Right renal pelvis (tissue), 4 donors: ENCODE data around the gene DIDO1. TPM values are rescaled to one million over a fixed set of nuclear protein-coding genes. Genes with fewer than 3 reads are reported as not detected.
A peak's percentile ranks its signal among the peaks of the same experiment; 100 is the strongest.
"Not testable (repeated sequence)": the region's sequence is repeated elsewhere in the genome, so short reads cannot be mapped to it uniquely, and the experiment has no call there.

ENCODE experiments used
- DNase-seq, 4 donors: peaks; one replicate each; pipeline ENCODE4 v3.0.0-alpha.2; 2013; ENCODE audit warnings: low read depth in 4 of 4, low spot score in 3 of 4, missing footprints in 1 of 4
- polyA plus RNA-seq, 4 donors: library from polyadenylated mRNA; unstranded; fragments of 120-200 nt; gene quantifications; one replicate each; pipeline ENCODE4 v1.2.1, GENCODE V29; 2013; ENCODE audit not compliant: insufficient read length in 4 of 4

The DIDO1 gene
- polyA plus RNA-seq, 4 donors, result 52.3 to 61.3 (median 59.1) TPM

- DNase-seq, result no peak
Observed at GRCh38 chr20:62962891-62963613, 36.7 kb upstream of the DIDO1 start.

- DNase-seq, result no peak
Observed at GRCh38 chr20:62962221-62962879, 36.0 kb upstream of the DIDO1 start.

- no peak for DNase-seq
Observed at GRCh38 chr20:62961799-62962198, 35.5 kb upstream of the DIDO1 start.

- DNase-seq, result no peak
Observed at GRCh38 chr20:62961310-62961783, 35.0 kb upstream of the DIDO1 start.

- not testable (repeated sequence) for DNase-seq
Observed at GRCh38 chr20:62960446-62961309, 34.4 kb upstream of the DIDO1 start.

- no peak for DNase-seq
Observed at GRCh38 chr20:62959998-62960436, 33.7 kb upstream of the DIDO1 start.

- DNase-seq, result no peak
Observed at GRCh38 chr20:62959101-62959971, 33.0 kb upstream of the DIDO1 start.

GRCh38 chr20:62958388-62959100 is 32.2 kb upstream of the DIDO1 start:
- no peak for DNase-seq

- no peak for DNase-seq
Observed at GRCh38 chr20:62957136-62958117, 31.1 kb upstream of the DIDO1 start.

- DNase-seq, result no peak
Observed at GRCh38 chr20:62956387-62957135, 30.3 kb upstream of the DIDO1 start.

GRCh38 chr20:62955519-62956386 is 29.4 kb upstream of the DIDO1 start:
- no peak for DNase-seq

GRCh38 chr20:62953839-62954703 is 27.8 kb upstream of the DIDO1 start:
- peak in 2 of 4 donors; percentile 63 to 67 for DNase-seq

GRCh38 chr20:62952968-62953838 is 26.9 kb upstream of the DIDO1 start:
- DNase-seq, result no peak

GRCh38 chr20:62952373-62952967 is 26.2 kb upstream of the DIDO1 start, which contains the start of gene SLC17A9:
TSS of gene SLC17A9 (plus strand) at chr20:62952709. CDS start at chr20:62952831, 122 bp downstream.
- no peak for DNase-seq
